B cell (primary cell): ENCODE data around the gene FHIT. TPM values are rescaled to one million over a fixed set of nuclear protein-coding genes. Genes with fewer than 3 reads are reported as not detected.

Experiments used
- ATAC-seq: fragments of 200-7000 bp; cut with Tn5 transposase; one replicate; pipeline ENCODE4 v1.10.0; 2021; ENCODE audit warnings: low read depth, mild to moderate bottlenecking, moderate number of reproducible peaks, moderate library complexity
- CTCF ChIA-PET: fragments of 350-600 bp; sonication (Branson Sonifier 250); formaldehyde crosslinking; loops from one replicate; lab custom pipeline; 2021; ENCODE audit warnings: antibody characterized with exemption, inconsistent platforms; lab: Charles Lee
- POLR2A ChIA-PET: fragments of 350-600 bp; sonication (Branson Sonifier 250); formaldehyde crosslinking; loops from one replicate; lab custom pipeline; 2021; ENCODE audit warnings: antibody characterized with exemption; lab: Charles Lee
- DNase-seq: peaks from one replicate; pipeline ENCODE4 v3.0.0; 2013
- H2AFZ ChIP-seq: 2 replicates; pipeline ENCODE4 v1.6.1; 2012; ENCODE audit warnings: mild to moderate bottlenecking, low read depth, low read length; ENCODE audit not compliant: insufficient read depth, poor library complexity, severe bottlenecking
- H3K27ac ChIP-seq, 2 donors: 1 replicate in 1 of 2; 2 replicates in 1 of 2; pipeline ENCODE4 v1.5.1; 2012 to 2013; ENCODE audit warnings: low read length in 2 of 2, mild to moderate bottlenecking in 2 of 2, moderate library complexity in 1 of 2
- H3K27me3 ChIP-seq, 4 experiments: fragments of 200-600 bp in 1 of 4; sonication (generic) in 1 of 4; replicated peaks in 1 of 4; 1 replicate in 2 of 4; 2 replicates in 2 of 4; pipeline versions ENCODE4 v1.6.1 to v1.7.0; 2013 to 2016; ENCODE audit warnings: low read length in 3 of 4, mild to moderate bottlenecking in 2 of 4, mixed read lengths in 1 of 4, moderate library complexity in 1 of 4; ENCODE audit not compliant: insufficient read depth in 4 of 4, control insufficient read depth in 3 of 4; ENCODE audit errors: control extremely low read depth in 1 of 4
- H3K36me3 ChIP-seq, 2 experiments: replicated peaks in 1 of 2; 1 replicate in 1 of 2; 2 replicates in 1 of 2; pipeline versions ENCODE4 v1.6.1 to v1.7.1; 2013; ENCODE audit warnings: low read length in 1 of 2; ENCODE audit not compliant: insufficient read depth in 2 of 2, control insufficient read depth in 1 of 2; ENCODE audit errors: control extremely low read depth in 1 of 2, extremely low read depth in 1 of 2
- H3K4me1 ChIP-seq, 2 donors: fragments of 200-600 bp in 1 of 2; sonication (generic) in 1 of 2; 1 replicate in 1 of 2; 2 replicates in 1 of 2; pipeline versions ENCODE4 v1.5.1 to v1.6.1; 2013 to 2017; ENCODE audit warnings: low read length in 2 of 2; ENCODE audit not compliant: control insufficient read depth in 2 of 2, insufficient read depth in 2 of 2
- H3K4me2 ChIP-seq: replicated peaks from 2 replicates; pipeline ENCODE3; 2012; ENCODE audit warnings: mild to moderate bottlenecking, low read depth, low read length; ENCODE audit not compliant: poor library complexity, severe bottlenecking
- H3K4me3 ChIP-seq, 5 experiments: fragments of 200-600 bp in 1 of 5; sonication (generic) in 1 of 5; 1 replicate in 3 of 5; 2 replicates in 2 of 5; pipeline versions ENCODE4 v1.5.1 to v1.7.0; 2011 to 2016; ENCODE audit warnings: low read length in 4 of 5, mild to moderate bottlenecking in 4 of 5, low read depth in 2 of 5, control low read depth in 1 of 5, moderate library complexity in 1 of 5; ENCODE audit not compliant: insufficient read depth in 1 of 5; ENCODE audit errors: control extremely low read depth in 1 of 5, extremely low read depth in 1 of 5
- H3K79me2 ChIP-seq: fragments of 200-600 bp; sonication (generic); one replicate; pipeline ENCODE4 v1.6.0; 2016; ENCODE audit warnings: low read length; ENCODE audit not compliant: control insufficient read depth, insufficient read depth
- H3K9ac ChIP-seq: fragments of 200-600 bp; sonication (generic); 2 replicates; pipeline ENCODE4 v1.6.1; 2017; ENCODE audit warnings: mild to moderate bottlenecking, low read length, moderate library complexity
- H3K9me3 ChIP-seq, 3 donors: one replicate each; pipeline versions ENCODE4 v1.6.1 to v1.7.1; 2013; ENCODE audit warnings: low read length in 2 of 3; ENCODE audit not compliant: control insufficient read depth in 2 of 3, insufficient read depth in 1 of 3; ENCODE audit errors: control extremely low read depth in 1 of 3
- H4K20me1 ChIP-seq: 2 replicates; pipeline ENCODE4 v1.6.0; 2012; ENCODE audit warnings: mild to moderate bottlenecking, low read length; ENCODE audit not compliant: insufficient read depth, control insufficient read depth, poor library complexity, severe bottlenecking
- H3K27ac Mint-ChIP-seq: one replicate; pipeline ENCODE4 v1.8.0; 2021; ENCODE audit warnings: mixed read lengths
- H3K27me3 Mint-ChIP-seq: one replicate; pipeline ENCODE4 v1.8.0; 2021; ENCODE audit warnings: mixed read lengths
- H3K4me1 Mint-ChIP-seq: one replicate; pipeline ENCODE4 v1.8.0; 2021; ENCODE audit warnings: mixed read lengths
- H3K4me3 Mint-ChIP-seq: one replicate; pipeline ENCODE4 v1.8.0; 2021; ENCODE audit warnings: mixed read lengths
- H3K9me3 Mint-ChIP-seq: one replicate; pipeline ENCODE4 v1.8.0; 2022; ENCODE audit warnings: mixed read lengths; ENCODE audit not compliant: insufficient read depth
- EZH2 ChIP-seq: IDR thresholded peaks from 2 replicates; pipeline ENCODE4 v1.6.1; 2012; ENCODE audit warnings: borderline replicate concordance, low read depth, mild to moderate bottlenecking, moderate library complexity, low read length; ENCODE audit not compliant: insufficient read depth, poor library complexity, severe bottlenecking
- WGBS: methylation state at CpG from one replicate; pipeline ENCODE4 v1.1.5; 2013; ENCODE audit warnings: missing lambda C conversion rate; ENCODE audit not compliant: insufficient coverage; 5-methylcytosine and 5-hydroxymethylcytosine counted together
- intact Hi-C: fragments of 100-400 bp; cut with micrococcal nuclease; formaldehyde crosslinking; loops from one replicate; pipeline ENCODE4 v1.10.0; 2022
- polyA plus RNA-seq: library from polyadenylated mRNA; depleted of rRNA; stranded (reverse); fragments of >200 nt; gene quantifications from 2 replicates; pipeline ENCODE4 v1.2.3, GENCODE V29; 2012
- total RNA-seq, 2 donors: library from RNA; stranded (reverse); fragments of 120-200 nt in 1 of 2; gene quantifications; 1 replicate in 1 of 2; 2 replicates in 1 of 2; pipeline versions ENCODE4 v1.2.3 to v1.2.4, GENCODE V29; 2013 to 2022
- TF ChIP-seq, protein P1 (sequence below): fragments of 200-600 bp; IDR thresholded peaks from one replicate; pipeline ENCODE4 v1.8.0; 2022; ENCODE audit warnings: antibody characterized with exemption, mild to moderate bottlenecking

The FHIT gene
- total and polyA plus RNA-seq, 2 donors (not counting 1 experiment from before 2014, with no cell fraction given), result 1.7 to 7.8 TPM

DNA sequence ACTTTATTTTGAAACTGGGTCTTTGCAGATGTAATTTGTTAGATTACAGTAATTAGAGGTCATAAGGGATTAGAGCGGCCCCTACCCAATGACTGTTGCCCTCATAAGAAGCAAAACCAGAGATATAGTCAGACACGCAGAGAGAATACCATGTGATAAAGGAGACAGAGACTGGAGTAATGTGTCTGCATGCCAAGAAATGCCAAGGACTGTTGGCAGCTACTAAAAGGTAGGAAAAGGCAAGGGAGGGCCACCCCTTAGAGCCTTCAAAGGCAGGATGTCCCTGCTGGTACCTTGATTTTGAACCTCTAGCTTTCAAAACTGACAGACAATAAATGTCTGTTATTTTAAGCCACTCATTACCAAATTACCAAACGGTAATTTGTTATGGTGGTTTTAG is 548.2 kb downstream of the FHIT start:
- POLR2A ChIA-PET, result no interaction called here
- intact Hi-C loops, result no loop called here

DNA sequence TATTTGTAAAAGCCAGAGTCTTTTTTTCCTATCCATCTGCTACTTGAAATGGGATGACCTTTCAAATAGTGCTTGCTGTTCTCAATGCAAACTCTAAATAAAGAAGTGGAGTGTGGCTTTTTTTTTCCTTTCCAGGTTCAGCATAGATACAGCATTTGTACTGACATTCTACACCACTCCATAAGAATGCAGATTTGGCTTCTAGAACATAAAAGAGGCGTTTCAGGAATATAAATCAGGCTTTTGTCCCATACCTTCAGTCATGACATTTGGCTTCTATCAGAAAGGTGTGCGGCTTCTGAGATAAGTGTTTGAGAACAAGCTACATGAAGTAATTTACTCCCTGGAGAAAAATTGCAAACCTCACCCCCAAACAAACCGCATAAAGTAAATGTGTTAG is 553.1 kb downstream of the FHIT start:
- Histone ChIP-seq H4K20me1 (no peaks in the 10 kb centered on the region), H2AFZ (no peak overlapping the region), H3K4me3 (no peak overlapping the region), H3K9me3 (peaks cover 0 to 1% (median 0%) of the 10 kb centered on the region in 3 donors), H3K4me1 (no peaks in the 10 kb centered on the region), H3K27ac (no peak overlapping the region), H3K27me3 (no peaks in the 10 kb centered on the region), H3K79me2 (no peaks in the 10 kb centered on the region), H3K4me2 (no peak overlapping the region), H3K36me3 (no peaks in the 10 kb centered on the region), H3K9ac (no peak overlapping the region)
- ChIA-PET CTCF (no interaction called here), POLR2A (no interaction called here)
- DNase-seq, result no peak
- Mint-ChIP-seq H3K4me1 (no peaks in the 10 kb centered on the region), H3K27ac (no peak overlapping the region), H3K4me3 (no peak overlapping the region), H3K27me3 (no peaks in the 10 kb centered on the region), H3K9me3 (no peaks in the 10 kb centered on the region)
- ATAC-seq, result no peak
- WGBS, result no CpG with 5 or more reads among the region's 3 CpGs
- no peak for TF ChIP-seq EZH2
- TF ChIP-seq, protein P1, sequence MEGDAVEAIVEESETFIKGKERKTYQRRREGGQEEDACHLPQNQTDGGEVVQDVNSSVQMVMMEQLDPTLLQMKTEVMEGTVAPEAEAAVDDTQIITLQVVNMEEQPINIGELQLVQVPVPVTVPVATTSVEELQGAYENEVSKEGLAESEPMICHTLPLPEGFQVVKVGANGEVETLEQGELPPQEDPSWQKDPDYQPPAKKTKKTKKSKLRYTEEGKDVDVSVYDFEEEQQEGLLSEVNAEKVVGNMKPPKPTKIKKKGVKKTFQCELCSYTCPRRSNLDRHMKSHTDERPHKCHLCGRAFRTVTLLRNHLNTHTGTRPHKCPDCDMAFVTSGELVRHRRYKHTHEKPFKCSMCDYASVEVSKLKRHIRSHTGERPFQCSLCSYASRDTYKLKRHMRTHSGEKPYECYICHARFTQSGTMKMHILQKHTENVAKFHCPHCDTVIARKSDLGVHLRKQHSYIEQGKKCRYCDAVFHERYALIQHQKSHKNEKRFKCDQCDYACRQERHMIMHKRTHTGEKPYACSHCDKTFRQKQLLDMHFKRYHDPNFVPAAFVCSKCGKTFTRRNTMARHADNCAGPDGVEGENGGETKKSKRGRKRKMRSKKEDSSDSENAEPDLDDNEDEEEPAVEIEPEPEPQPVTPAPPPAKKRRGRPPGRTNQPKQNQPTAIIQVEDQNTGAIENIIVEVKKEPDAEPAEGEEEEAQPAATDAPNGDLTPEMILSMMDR, result no peak
- intact Hi-C loops, result no loop called here

More for the DNA sequence above, 548.2 kb downstream of the FHIT start:
- DNase-seq (no peak), ATAC-seq (no peak)
- no peaks in the 10 kb centered on the region for H3K36me3 ChIP-seq
- H4K20me1 ChIP-seq, result no peaks in the 10 kb centered on the region
- no peak for TF ChIP-seq EZH2
- TF ChIP-seq, protein P1, result no peak
- no peak overlapping the region for H3K27ac ChIP-seq
- no peaks in the 10 kb centered on the region for H3K27me3 Mint-ChIP-seq
- no peaks in the 10 kb centered on the region for H3K9me3 ChIP-seq
- H3K27me3 ChIP-seq, result no peaks in the 10 kb centered on the region
- no peak overlapping the region for H3K4me2 ChIP-seq
- no peak overlapping the region for H3K4me3 ChIP-seq
- H3K27ac Mint-ChIP-seq, result no peak overlapping the region
- H3K9ac ChIP-seq, result no peak overlapping the region
- no peak overlapping the region for H2AFZ ChIP-seq
- no peaks in the 10 kb centered on the region for H3K4me1 Mint-ChIP-seq
- no peaks in the 10 kb centered on the region for H3K4me1 ChIP-seq
- 83% methylated on average over 1 of the region's 3 CpGs for WGBS
- CTCF ChIA-PET, result no interaction called here
- H3K9me3 Mint-ChIP-seq, result no peaks in the 10 kb centered on the region
- no peak overlapping the region for H3K4me3 Mint-ChIP-seq
- H3K79me2 ChIP-seq, result no peaks in the 10 kb centered on the region
